ENCODE data around the gene SEC14L6.
"Not testable (repeated sequence)": the region's sequence is repeated elsewhere in the genome, so short reads cannot be mapped to it uniquely, and the experiment has no call there.

Gene SEC14L6

GRCh38 chr22:30546616-30547015 is at the start of gene SEC14L6:
Gene SEC14L6, minus strand, starts transcription at chr22:30546741. Its CDS starts 59 bp downstream, at chr22:30546682.
- H3K4me1 ChIP-seq (ENCODE audit: control insufficient read depth in 2 of 2, insufficient read depth in 2 of 2, low read length in 2 of 2): peaks cover 0 to 2% of the 10 kb centered on the region in 2 donors
- H3K9ac ChIP-seq (ENCODE audit: low read depth in 1 of 2, low read length in 2 of 2): no peak within 1 kb of the TSS
- H3K9me3 ChIP-seq (ENCODE audit: control insufficient read depth in 2 of 2, low read length in 2 of 2): no peaks in the 10 kb centered on the region
- H3K27me3 ChIP-seq (ENCODE audit: control insufficient read depth in 2 of 2, insufficient read depth in 2 of 2, low read length in 2 of 2): peaks cover 12 to 15% of the 10 kb centered on the region in 2 donors
- no peak within 1 kb of the TSS for H3K4me3 ChIP-seq (ENCODE audit: low read length in 2 of 2)
- no peaks in the 10 kb centered on the region for H3K36me3 ChIP-seq (ENCODE audit: control insufficient read depth in 2 of 2, insufficient read depth in 2 of 2, low read length in 2 of 2)
- H3K27ac ChIP-seq (ENCODE audit: low read depth in 2 of 2, low read length in 2 of 2): no peak within 1 kb of the TSS

DNA sequence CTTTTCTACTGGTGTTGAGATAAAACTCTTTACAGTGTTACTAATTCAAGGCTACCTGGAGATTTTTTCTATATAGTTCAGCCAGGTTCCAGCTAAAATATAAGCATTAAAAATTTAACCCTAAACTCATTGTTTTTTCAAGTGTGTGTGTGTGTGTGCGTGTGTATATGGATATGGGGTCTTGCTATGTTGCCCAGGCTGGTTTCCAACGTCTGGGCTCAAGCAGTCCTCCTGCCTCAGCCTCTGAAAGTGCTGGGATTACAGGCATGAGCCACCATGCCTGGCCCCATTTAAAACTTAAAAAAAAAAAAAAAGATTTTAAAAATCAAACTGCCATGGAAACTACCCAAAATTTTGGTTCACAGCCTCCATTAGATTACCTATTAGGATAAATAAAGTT is 49.7 kb upstream of the SEC14L6 start:
- Histone ChIP-seq H3K27ac (ENCODE audit: low read depth in 2 of 2, low read length in 2 of 2) (no peak overlapping the region), H3K4me3 (ENCODE audit: low read length in 2 of 2) (no peak overlapping the region)

GRCh38 chr22:30592360-30592713 is 45.8 kb upstream of the SEC14L6 start:
- not testable (repeated sequence) for H3K9ac ChIP-seq (ENCODE audit: low read depth in 1 of 2, low read length in 2 of 2); H3K27me3 ChIP-seq (ENCODE audit: control insufficient read depth in 2 of 2, insufficient read depth in 2 of 2, low read length in 2 of 2); H3K9me3 ChIP-seq (ENCODE audit: control insufficient read depth in 2 of 2, low read length in 2 of 2)
- H3K36me3 ChIP-seq (ENCODE audit: control insufficient read depth in 2 of 2, insufficient read depth in 2 of 2, low read length in 2 of 2): peaks cover 18 to 20% of the 10 kb centered on the region in 2 donors
- peaks cover 10 to 16% of the 10 kb centered on the region in 2 donors for H3K4me1 ChIP-seq (ENCODE audit: control insufficient read depth in 2 of 2, insufficient read depth in 2 of 2, low read length in 2 of 2)
- H3K27ac ChIP-seq (ENCODE audit: low read depth in 2 of 2, low read length in 2 of 2): peak overlapping the region in 1 of 2 donors; percentile 80
- peak overlapping the region in 1 of 2 donors; percentile 100 for H3K4me3 ChIP-seq (ENCODE audit: low read length in 2 of 2)

More for the DNA sequence above, 49.7 kb upstream of the SEC14L6 start:
- no peaks in the 10 kb centered on the region for H3K36me3 ChIP-seq (ENCODE audit: control insufficient read depth in 2 of 2, insufficient read depth in 2 of 2, low read length in 2 of 2)
- H3K9me3 ChIP-seq (ENCODE audit: control insufficient read depth in 2 of 2, low read length in 2 of 2): no peaks in the 10 kb centered on the region
- H3K27me3 ChIP-seq (ENCODE audit: control insufficient read depth in 2 of 2, insufficient read depth in 2 of 2, low read length in 2 of 2): peaks cover 0 to 4% of the 10 kb centered on the region in 2 donors
- no peak overlapping the region for H3K9ac ChIP-seq (ENCODE audit: low read depth in 1 of 2, low read length in 2 of 2)
- peaks cover 2 to 9% of the 10 kb centered on the region in 2 donors for H3K4me1 ChIP-seq (ENCODE audit: control insufficient read depth in 2 of 2, insufficient read depth in 2 of 2, low read length in 2 of 2)

DNA sequence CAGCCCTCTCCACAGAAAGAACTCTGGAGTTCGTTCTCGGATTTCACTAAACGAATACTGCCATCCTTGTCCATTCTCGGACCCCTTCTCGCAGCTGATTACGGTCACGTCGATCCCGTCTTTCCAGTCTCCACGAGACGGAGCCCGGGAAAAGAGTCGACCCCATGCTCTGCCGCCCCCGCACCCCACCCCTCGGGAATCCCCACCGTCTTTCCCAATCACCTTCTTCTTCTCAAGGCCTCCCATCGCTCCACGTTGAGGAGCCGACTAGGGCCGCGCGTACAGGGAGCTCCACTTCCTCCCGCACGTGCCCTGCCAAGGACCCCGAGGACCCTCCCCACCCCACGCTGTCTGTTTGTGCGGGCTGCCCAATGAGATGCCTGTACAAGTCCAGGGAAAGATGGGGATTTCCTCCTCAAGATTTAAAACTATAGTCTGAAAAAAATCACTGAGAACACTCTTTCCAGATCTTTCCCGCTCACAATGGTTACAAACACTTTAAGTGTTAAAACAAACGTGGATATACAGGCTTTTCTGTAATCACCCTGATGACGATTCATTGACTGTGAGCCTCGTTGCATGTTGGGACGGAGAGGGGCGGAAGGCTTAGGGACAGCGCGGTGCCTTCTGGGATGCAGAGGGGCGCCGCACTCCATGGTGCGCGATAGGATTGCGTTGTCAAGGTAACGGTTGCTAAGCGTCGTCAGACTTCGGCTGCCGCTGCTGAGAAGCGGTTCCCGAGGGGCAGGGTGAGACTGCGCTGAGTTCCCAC is 45.2 kb upstream of the SEC14L6 start, which contains the start of gene PES1:
TSS of gene PES1 (minus strand) at position 323 of the 772 bp plus-strand sequence. CDS start at position 246, 77 bp downstream.
- Histone ChIP-seq H3K4me1 (ENCODE audit: control insufficient read depth in 2 of 2, insufficient read depth in 2 of 2, low read length in 2 of 2) (peaks cover 10 to 16% of the 10 kb centered on the region in 2 donors), H3K9ac (ENCODE audit: low read depth in 1 of 2, low read length in 2 of 2) (peak within 1 kb of the TSS; percentile 77 to 92), H3K27me3 (ENCODE audit: control insufficient read depth in 2 of 2, insufficient read depth in 2 of 2, low read length in 2 of 2) (peaks cover 0 to 4% of the 10 kb centered on the region in 2 donors), H3K9me3 (ENCODE audit: control insufficient read depth in 2 of 2, low read length in 2 of 2) (no peaks in the 10 kb centered on the region), H3K4me3 (ENCODE audit: low read length in 2 of 2) (peak within 1 kb of the TSS; percentile 92 to 100), H3K36me3 (ENCODE audit: control insufficient read depth in 2 of 2, insufficient read depth in 2 of 2, low read length in 2 of 2) (peaks cover 23 to 25% of the 10 kb centered on the region in 2 donors), H3K27ac (ENCODE audit: low read depth in 2 of 2, low read length in 2 of 2) (peak within 1 kb of the TSS; percentile 76 to 80)

- H3K4me1 ChIP-seq (ENCODE audit: control insufficient read depth in 2 of 2, insufficient read depth in 2 of 2, low read length in 2 of 2): peaks cover 10 to 16% of the 10 kb centered on the region in 2 donors
- peaks cover 29 to 31% of the 10 kb centered on the region in 2 donors for H3K36me3 ChIP-seq (ENCODE audit: control insufficient read depth in 2 of 2, insufficient read depth in 2 of 2, low read length in 2 of 2)
- H3K27ac ChIP-seq (ENCODE audit: low read depth in 2 of 2, low read length in 2 of 2): peak overlapping the region; percentile 76 to 80
- no peaks in the 10 kb centered on the region for H3K9me3 ChIP-seq (ENCODE audit: control insufficient read depth in 2 of 2, low read length in 2 of 2)
- peak overlapping the region; percentile 92 to 100 for H3K4me3 ChIP-seq (ENCODE audit: low read length in 2 of 2)
- peaks cover 0 to 4% of the 10 kb centered on the region in 2 donors for H3K27me3 ChIP-seq (ENCODE audit: control insufficient read depth in 2 of 2, insufficient read depth in 2 of 2, low read length in 2 of 2)
- H3K9ac ChIP-seq (ENCODE audit: low read depth in 1 of 2, low read length in 2 of 2): peak overlapping the region; percentile 77 to 92
These were observed 44.6 kb upstream of the SEC14L6 start for GRCh38 chr22:30591191-30591587.

DNA sequence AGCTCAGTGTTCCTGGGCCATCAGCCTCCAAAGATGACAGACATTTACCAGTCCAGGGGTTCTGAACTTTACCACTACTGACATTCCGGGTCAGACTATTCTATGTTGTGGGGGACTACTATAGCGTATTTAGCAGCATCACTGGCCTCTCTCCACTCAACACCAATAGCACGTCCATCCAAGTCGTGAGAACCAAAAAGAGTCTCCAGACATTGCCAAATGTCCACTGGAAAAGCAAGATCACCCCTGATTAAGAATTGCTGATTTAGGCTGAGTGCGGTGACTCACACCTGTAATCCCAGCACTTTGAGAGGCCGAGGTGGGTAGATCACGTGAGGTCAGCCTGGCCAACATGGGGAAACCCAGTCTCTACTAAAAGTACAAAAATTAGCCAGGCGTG is 39.9 kb upstream of the SEC14L6 start:
- Histone ChIP-seq H3K9ac (ENCODE audit: low read depth in 1 of 2, low read length in 2 of 2) (no peak overlapping the region), H3K4me1 (ENCODE audit: control insufficient read depth in 2 of 2, insufficient read depth in 2 of 2, low read length in 2 of 2) (peaks cover 10 to 11% of the 10 kb centered on the region in 2 donors), H3K27me3 (ENCODE audit: control insufficient read depth in 2 of 2, insufficient read depth in 2 of 2, low read length in 2 of 2) (no peaks in the 10 kb centered on the region), H3K36me3 (ENCODE audit: control insufficient read depth in 2 of 2, insufficient read depth in 2 of 2, low read length in 2 of 2) (peaks cover 72 to 78% of the 10 kb centered on the region in 2 donors), H3K9me3 (ENCODE audit: control insufficient read depth in 2 of 2, low read length in 2 of 2) (no peaks in the 10 kb centered on the region), H3K4me3 (ENCODE audit: low read length in 2 of 2) (no peak overlapping the region), H3K27ac (ENCODE audit: low read depth in 2 of 2, low read length in 2 of 2) (no peak overlapping the region)

DNA sequence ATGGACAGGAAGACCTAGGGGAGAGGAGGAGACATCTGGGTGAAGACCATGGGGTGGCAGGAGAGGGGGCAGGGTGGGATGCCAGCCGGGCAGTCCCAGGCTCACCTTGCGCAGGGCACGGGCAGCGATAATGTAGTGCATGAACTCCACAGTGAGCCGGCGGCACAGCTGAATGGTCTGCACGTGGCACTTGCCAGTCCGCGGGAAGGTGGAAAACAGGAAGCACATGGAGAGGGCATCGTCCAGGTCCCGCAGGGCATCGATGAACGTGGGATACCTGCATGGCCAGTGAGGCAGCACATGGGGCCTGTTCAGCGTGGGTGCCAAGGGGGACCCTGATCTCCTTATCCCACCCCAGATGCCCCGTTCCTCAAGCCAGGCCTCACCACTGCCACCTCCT is 37.9 kb upstream of the SEC14L6 start:
- no peaks in the 10 kb centered on the region for H3K4me1 ChIP-seq (ENCODE audit: control insufficient read depth in 2 of 2, insufficient read depth in 2 of 2, low read length in 2 of 2)
- no peak overlapping the region for H3K9ac ChIP-seq (ENCODE audit: low read depth in 1 of 2, low read length in 2 of 2)
- H3K4me3 ChIP-seq (ENCODE audit: low read length in 2 of 2): no peak overlapping the region
- H3K27ac ChIP-seq (ENCODE audit: low read depth in 2 of 2, low read length in 2 of 2): no peak overlapping the region
- no peaks in the 10 kb centered on the region for H3K27me3 ChIP-seq (ENCODE audit: control insufficient read depth in 2 of 2, insufficient read depth in 2 of 2, low read length in 2 of 2)
- peaks cover 90 to 95% of the 10 kb centered on the region in 2 donors for H3K36me3 ChIP-seq (ENCODE audit: control insufficient read depth in 2 of 2, insufficient read depth in 2 of 2, low read length in 2 of 2)
- no peaks in the 10 kb centered on the region for H3K9me3 ChIP-seq (ENCODE audit: control insufficient read depth in 2 of 2, low read length in 2 of 2)

- Histone ChIP-seq H3K4me3 (ENCODE audit: low read length in 2 of 2) (no peak overlapping the region), H3K27ac (ENCODE audit: low read depth in 2 of 2, low read length in 2 of 2) (no peak overlapping the region), H3K4me1 (ENCODE audit: control insufficient read depth in 2 of 2, insufficient read depth in 2 of 2, low read length in 2 of 2) (no peaks in the 10 kb centered on the region), H3K9me3 (ENCODE audit: control insufficient read depth in 2 of 2, low read length in 2 of 2) (no peaks in the 10 kb centered on the region), H3K27me3 (ENCODE audit: control insufficient read depth in 2 of 2, insufficient read depth in 2 of 2, low read length in 2 of 2) (no peaks in the 10 kb centered on the region), H3K36me3 (ENCODE audit: control insufficient read depth in 2 of 2, insufficient read depth in 2 of 2, low read length in 2 of 2) (peaks cover 90 to 98% of the 10 kb centered on the region in 2 donors), H3K9ac (ENCODE audit: low read depth in 1 of 2, low read length in 2 of 2) (no peak overlapping the region)
These were observed 36.4 kb upstream of the SEC14L6 start for GRCh38 chr22:30582788-30583545.

GRCh38 chr22:30582051-30582450 is 35.5 kb upstream of the SEC14L6 start:
- H3K9ac ChIP-seq (ENCODE audit: low read depth in 1 of 2, low read length in 2 of 2): no peak overlapping the region
- no peak overlapping the region for H3K27ac ChIP-seq (ENCODE audit: low read depth in 2 of 2, low read length in 2 of 2)
- H3K27me3 ChIP-seq (ENCODE audit: control insufficient read depth in 2 of 2, insufficient read depth in 2 of 2, low read length in 2 of 2): no peaks in the 10 kb centered on the region
- no peaks in the 10 kb centered on the region for H3K9me3 ChIP-seq (ENCODE audit: control insufficient read depth in 2 of 2, low read length in 2 of 2)
- H3K4me1 ChIP-seq (ENCODE audit: control insufficient read depth in 2 of 2, insufficient read depth in 2 of 2, low read length in 2 of 2): no peaks in the 10 kb centered on the region
- peaks cover 82 to 98% of the 10 kb centered on the region in 2 donors for H3K36me3 ChIP-seq (ENCODE audit: control insufficient read depth in 2 of 2, insufficient read depth in 2 of 2, low read length in 2 of 2)
- H3K4me3 ChIP-seq (ENCODE audit: low read length in 2 of 2): no peak overlapping the region

GRCh38 chr22:30580896-30581295 is 34.4 kb upstream of the SEC14L6 start:
- H3K4me3 ChIP-seq (ENCODE audit: low read length in 2 of 2): no peak overlapping the region
- peaks cover 0 to 8% of the 10 kb centered on the region in 2 donors for H3K4me1 ChIP-seq (ENCODE audit: control insufficient read depth in 2 of 2, insufficient read depth in 2 of 2, low read length in 2 of 2)
- peaks cover 78 to 98% of the 10 kb centered on the region in 2 donors for H3K36me3 ChIP-seq (ENCODE audit: control insufficient read depth in 2 of 2, insufficient read depth in 2 of 2, low read length in 2 of 2)
- H3K27me3 ChIP-seq (ENCODE audit: control insufficient read depth in 2 of 2, insufficient read depth in 2 of 2, low read length in 2 of 2): no peaks in the 10 kb centered on the region
- no peaks in the 10 kb centered on the region for H3K9me3 ChIP-seq (ENCODE audit: control insufficient read depth in 2 of 2, low read length in 2 of 2)
- no peak overlapping the region for H3K9ac ChIP-seq (ENCODE audit: low read depth in 1 of 2, low read length in 2 of 2)
- no peak overlapping the region for H3K27ac ChIP-seq (ENCODE audit: low read depth in 2 of 2, low read length in 2 of 2)
